CD14-positive monocyte (primary cell): ENCODE measurements around the gene ST3GAL3. TPM values are rescaled to one million over a fixed set of nuclear protein-coding genes. Genes with fewer than 3 reads are reported as not detected.

ENCODE experiments used
- DNase-seq, 3 donors: peaks; one replicate each; pipeline ENCODE4 v3.0.0-alpha.2; 2011 to 2022
- H2AFZ ChIP-seq: 2 replicates; pipeline ENCODE4 v1.6.0; 2012; ENCODE audit warnings: mild to moderate bottlenecking, low read depth, low read length, inconsistent platforms; ENCODE audit not compliant: insufficient read depth, poor library complexity, severe bottlenecking
- H3K27ac ChIP-seq, 2 donors: 1 replicate in 1 of 2; 2 replicates in 1 of 2; pipeline ENCODE4 v1.5.1; 2012 to 2013; ENCODE audit warnings: low read length in 2 of 2, control low read depth in 1 of 2, inconsistent platforms in 1 of 2, low read depth in 1 of 2, mild to moderate bottlenecking in 1 of 2
- H3K27me3 ChIP-seq, 2 donors: one replicate each; pipeline versions ENCODE4 v1.6.0 to v1.6.1; 2011 to 2013; ENCODE audit warnings: low read length in 2 of 2; ENCODE audit not compliant: control insufficient read depth in 2 of 2, insufficient read depth in 2 of 2
- H3K36me3 ChIP-seq, 2 donors: replicated peaks in 1 of 2; 1 replicate in 1 of 2; 2 replicates in 1 of 2; pipeline versions ENCODE4 v1.5.1 to v1.6.1; 2012 to 2013; ENCODE audit warnings: low read length in 2 of 2, control low read depth in 1 of 2, inconsistent platforms in 1 of 2, mild to moderate bottlenecking in 1 of 2; ENCODE audit not compliant: insufficient read depth in 2 of 2, control insufficient read depth in 1 of 2
- H3K4me1 ChIP-seq, 2 donors: 1 replicate in 1 of 2; 2 replicates in 1 of 2; pipeline versions ENCODE4 v1.5.1 to v1.6.1; 2012 to 2013; ENCODE audit warnings: low read length in 2 of 2, control low read depth in 1 of 2, inconsistent platforms in 1 of 2, mild to moderate bottlenecking in 1 of 2, moderate library complexity in 1 of 2; ENCODE audit not compliant: insufficient read depth in 2 of 2, control insufficient read depth in 1 of 2
- H3K4me2 ChIP-seq: replicated peaks from 2 replicates; pipeline ENCODE3; 2012; ENCODE audit warnings: low read length, moderate library complexity, mild to moderate bottlenecking; ENCODE audit not compliant: poor library complexity, severe bottlenecking; ENCODE audit errors: extremely low read depth
- H3K4me3 ChIP-seq, 3 experiments: fragments of 200-600 bp in 1 of 3; sonication (generic) in 1 of 3; replicated peaks in 1 of 3; 1 replicate in 2 of 3; 2 replicates in 1 of 3; pipeline ENCODE4 v1.5.1; 2011 to 2013; ENCODE audit warnings: low read length in 3 of 3, mild to moderate bottlenecking in 3 of 3, control low read depth in 2 of 3, low read depth in 2 of 3, inconsistent platforms in 1 of 3, moderate library complexity in 1 of 3
- H3K79me2 ChIP-seq: 2 replicates; pipeline ENCODE4 v1.6.0; 2012; ENCODE audit warnings: mild to moderate bottlenecking, control low read depth, inconsistent platforms, low read length, moderate library complexity; ENCODE audit not compliant: insufficient read depth
- H3K9ac ChIP-seq: 2 replicates; pipeline ENCODE4 v1.6.0; 2017; ENCODE audit warnings: low read length, mild to moderate bottlenecking; ENCODE audit not compliant: insufficient read depth, poor library complexity, severe bottlenecking
- H3K9me3 ChIP-seq, 2 donors: replicated peaks in 1 of 2; 1 replicate in 1 of 2; 2 replicates in 1 of 2; pipeline versions ENCODE4 v1.5.1 to v1.6.1; 2012 to 2013; ENCODE audit warnings: low read length in 2 of 2, control low read depth in 1 of 2; ENCODE audit not compliant: control insufficient read depth in 1 of 2, insufficient read depth in 1 of 2
- H4K20me1 ChIP-seq: 2 replicates; pipeline ENCODE4 v1.6.0; 2012; ENCODE audit warnings: mild to moderate bottlenecking, low read length, control low read depth, moderate library complexity; ENCODE audit not compliant: insufficient read depth
- H3K27ac Mint-ChIP-seq, 7 donors: one replicate each; pipeline ENCODE4 v1.8.0; 2020; ENCODE audit warnings: mild to moderate bottlenecking in 7 of 7, mixed read lengths in 7 of 7, moderate library complexity in 6 of 7, inconsistent platforms in 2 of 7
- H3K27me3 Mint-ChIP-seq, 3 donors: one replicate each; pipeline ENCODE4 v1.8.0; 2021 to 2022; ENCODE audit warnings: low read depth in 3 of 3, mild to moderate bottlenecking in 3 of 3, mixed read lengths in 3 of 3, moderate library complexity in 3 of 3, inconsistent platforms in 1 of 3
- H3K36me3 Mint-ChIP-seq, 2 donors: one replicate each; pipeline ENCODE4 v1.8.0; 2020; ENCODE audit warnings: mixed read lengths in 2 of 2, inconsistent platforms in 1 of 2, mild to moderate bottlenecking in 1 of 2
- H3K4me1 Mint-ChIP-seq: one replicate; pipeline ENCODE4 v1.8.0; 2020; ENCODE audit warnings: mild to moderate bottlenecking, mixed read lengths
- H3K4me3 Mint-ChIP-seq, 2 donors: one replicate each; pipeline ENCODE4 v1.8.0; 2020; ENCODE audit warnings: mild to moderate bottlenecking in 2 of 2, mixed read lengths in 2 of 2, moderate library complexity in 1 of 2
- H3K9me3 Mint-ChIP-seq, 7 donors: one replicate each; pipeline ENCODE4 v1.8.0; 2020 to 2022; ENCODE audit warnings: mixed read lengths in 7 of 7, mild to moderate bottlenecking in 6 of 7, moderate library complexity in 6 of 7, inconsistent platforms in 2 of 7
- WGBS: methylation state at CpG from one replicate; pipeline ENCODE4 v1.1.5; 2013; ENCODE audit warnings: missing lambda C conversion rate; ENCODE audit not compliant: insufficient coverage; 5-methylcytosine and 5-hydroxymethylcytosine counted together
- intact Hi-C, 2 donors: fragments of 100-400 bp; cut with micrococcal nuclease; formaldehyde crosslinking; loops; one replicate each; pipeline versions ENCODE4 v1.15.0 to v1.15.1; 2023
- polyA plus RNA-seq, 3 donors: library from polyadenylated mRNA; depleted of rRNA in 1 of 3; unstranded in 2 of 3; stranded (reverse) in 1 of 3; fragments of 300-500 nt in 2 of 3; fragments of >200 nt in 1 of 3; fragmentation: Illumina TruSeq in 2 of 3; gene quantifications; 1 replicate in 2 of 3; 2 replicates in 1 of 3; pipeline ENCODE4 v1.2.3, GENCODE V29; 2012 to 2021
- TF ChIP-seq, protein P1 (sequence below): fragments of 200-600 bp; IDR thresholded peaks from one replicate; pipeline ENCODE4 v1.8.0; 2022; ENCODE audit warnings: antibody characterized with exemption, mild to moderate bottlenecking

Gene ST3GAL3
- polyA plus RNA-seq, 3 donors, result 1.6 to 4.5 (median 2.1) TPM

DNA sequence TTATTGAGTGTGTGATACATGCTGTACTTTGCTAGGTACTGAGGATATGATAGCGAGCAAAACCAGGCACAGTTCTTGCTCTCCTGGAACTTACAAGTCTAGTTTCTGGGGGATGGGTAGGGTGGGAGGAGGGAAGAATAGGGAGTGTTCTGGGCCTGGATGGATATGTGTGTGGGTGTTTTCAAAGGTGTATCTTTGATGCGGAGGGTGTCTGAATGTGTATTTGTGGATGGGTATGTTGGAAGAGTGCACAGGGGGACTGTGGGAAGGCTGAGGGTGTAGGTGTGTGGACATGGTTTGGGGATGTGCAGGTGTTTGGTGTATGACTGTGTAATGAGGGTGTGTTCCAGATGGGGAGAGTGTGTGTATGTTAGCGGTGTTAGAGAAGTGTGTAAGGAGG lies 258.0 kb downstream of the ST3GAL3 start:
- no peak for DNase-seq
- Histone ChIP-seq H3K27ac (no peak overlapping the region), H3K9me3 (no peaks in the 10 kb centered on the region), H4K20me1 (no peaks in the 10 kb centered on the region), H3K27me3 (no peaks in the 10 kb centered on the region), H2AFZ (no peak overlapping the region), H3K4me1 (peaks cover 26 to 31% of the 10 kb centered on the region in 2 donors), H3K4me3 (no peak overlapping the region), H3K79me2 (peaks cover 4% of the 10 kb centered on the region), H3K36me3 (peaks cover 23 to 61% of the 10 kb centered on the region in 2 donors), H3K9ac (no peak overlapping the region), H3K4me2 (no peak overlapping the region)
- 98% methylated on average over 3 of the region's 3 CpGs for WGBS
- Mint-ChIP-seq H3K36me3 (peaks cover 28 to 38% of the 10 kb centered on the region in 2 donors), H3K9me3 (peaks cover 0 to 2% (median 0%) of the 10 kb centered on the region in 7 donors), H3K27me3 (peaks cover 0 to 1% (median 0%) of the 10 kb centered on the region in 3 donors), H3K4me1 (peaks cover 9% of the 10 kb centered on the region), H3K4me3 (no peak overlapping the region), H3K27ac (no peak overlapping the region)
- intact Hi-C loops, result no loop called here
- TF ChIP-seq, protein P1, sequence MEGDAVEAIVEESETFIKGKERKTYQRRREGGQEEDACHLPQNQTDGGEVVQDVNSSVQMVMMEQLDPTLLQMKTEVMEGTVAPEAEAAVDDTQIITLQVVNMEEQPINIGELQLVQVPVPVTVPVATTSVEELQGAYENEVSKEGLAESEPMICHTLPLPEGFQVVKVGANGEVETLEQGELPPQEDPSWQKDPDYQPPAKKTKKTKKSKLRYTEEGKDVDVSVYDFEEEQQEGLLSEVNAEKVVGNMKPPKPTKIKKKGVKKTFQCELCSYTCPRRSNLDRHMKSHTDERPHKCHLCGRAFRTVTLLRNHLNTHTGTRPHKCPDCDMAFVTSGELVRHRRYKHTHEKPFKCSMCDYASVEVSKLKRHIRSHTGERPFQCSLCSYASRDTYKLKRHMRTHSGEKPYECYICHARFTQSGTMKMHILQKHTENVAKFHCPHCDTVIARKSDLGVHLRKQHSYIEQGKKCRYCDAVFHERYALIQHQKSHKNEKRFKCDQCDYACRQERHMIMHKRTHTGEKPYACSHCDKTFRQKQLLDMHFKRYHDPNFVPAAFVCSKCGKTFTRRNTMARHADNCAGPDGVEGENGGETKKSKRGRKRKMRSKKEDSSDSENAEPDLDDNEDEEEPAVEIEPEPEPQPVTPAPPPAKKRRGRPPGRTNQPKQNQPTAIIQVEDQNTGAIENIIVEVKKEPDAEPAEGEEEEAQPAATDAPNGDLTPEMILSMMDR, result no peak

DNA sequence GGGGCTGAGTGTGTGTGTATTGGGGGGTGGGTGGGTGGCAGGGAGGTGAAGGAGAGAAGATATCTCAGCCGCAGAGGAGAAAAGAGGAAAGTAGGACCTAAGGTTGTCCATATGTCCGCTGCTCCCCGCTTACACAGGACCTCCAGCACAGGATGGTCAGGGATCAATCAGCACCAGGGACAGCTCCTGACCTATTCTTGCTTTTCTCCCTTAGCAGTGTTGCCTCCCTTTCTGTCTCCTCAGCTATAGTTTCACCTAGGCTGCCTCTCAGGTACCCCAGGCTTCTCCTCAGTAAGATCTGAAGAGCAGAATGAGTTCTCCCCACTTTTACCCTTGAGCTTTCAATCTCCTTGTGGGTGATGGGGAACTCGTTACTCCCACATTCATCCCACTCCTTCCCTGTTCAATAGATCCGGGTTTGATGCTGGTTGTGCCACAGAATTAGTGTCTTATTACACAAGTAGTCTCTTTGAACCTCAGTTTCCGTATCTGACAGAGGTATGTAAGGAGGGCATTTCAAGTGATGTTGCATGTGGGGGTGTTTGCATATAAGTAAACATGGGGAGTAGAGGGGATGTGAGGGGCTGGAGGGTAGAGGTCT lies 261.1 kb downstream of the ST3GAL3 start:
- Histone ChIP-seq H3K27me3 (no peaks in the 10 kb centered on the region), H3K36me3 (peaks cover 6 to 42% of the 10 kb centered on the region in 2 donors), H3K27ac (no peak overlapping the region), H3K4me1 (peaks cover 24 to 31% of the 10 kb centered on the region in 2 donors), H3K9me3 (no peaks in the 10 kb centered on the region), H3K4me2 (no peak overlapping the region), H2AFZ (no peak overlapping the region), H3K4me3 (no peak overlapping the region), H3K9ac (no peak overlapping the region), H4K20me1 (no peaks in the 10 kb centered on the region), H3K79me2 (peaks cover 13% of the 10 kb centered on the region)
- TF ChIP-seq, protein P1, result no peak
- no peaks in the 10 kb centered on the region for H3K9me3 Mint-ChIP-seq
- no peak for DNase-seq
- H3K27ac Mint-ChIP-seq, result no peak overlapping the region
- H3K4me1 Mint-ChIP-seq, result peaks cover 16% of the 10 kb centered on the region
- H3K27me3 Mint-ChIP-seq, result peaks cover 0 to 1% (median 0%) of the 10 kb centered on the region in 3 donors
- H3K36me3 Mint-ChIP-seq, result peaks cover 26 to 29% of the 10 kb centered on the region in 2 donors
- 91% methylated on average over 2 of the region's 6 CpGs for WGBS
- intact Hi-C loops, result no loop called here
- H3K4me3 Mint-ChIP-seq, result no peak overlapping the region
